Measurements from ENCODE around the gene RFTN2. TPM values are rescaled to one million over a fixed set of nuclear protein-coding genes. Genes with fewer than 3 reads are reported as not detected.
A peak's percentile ranks its signal among the peaks of the same experiment; 100 is the strongest.

RFTN2 gene
- total and polyA plus RNA-seq, 2 experiments from 2014 or later = 0.42 to 2.1 TPM

DNA sequence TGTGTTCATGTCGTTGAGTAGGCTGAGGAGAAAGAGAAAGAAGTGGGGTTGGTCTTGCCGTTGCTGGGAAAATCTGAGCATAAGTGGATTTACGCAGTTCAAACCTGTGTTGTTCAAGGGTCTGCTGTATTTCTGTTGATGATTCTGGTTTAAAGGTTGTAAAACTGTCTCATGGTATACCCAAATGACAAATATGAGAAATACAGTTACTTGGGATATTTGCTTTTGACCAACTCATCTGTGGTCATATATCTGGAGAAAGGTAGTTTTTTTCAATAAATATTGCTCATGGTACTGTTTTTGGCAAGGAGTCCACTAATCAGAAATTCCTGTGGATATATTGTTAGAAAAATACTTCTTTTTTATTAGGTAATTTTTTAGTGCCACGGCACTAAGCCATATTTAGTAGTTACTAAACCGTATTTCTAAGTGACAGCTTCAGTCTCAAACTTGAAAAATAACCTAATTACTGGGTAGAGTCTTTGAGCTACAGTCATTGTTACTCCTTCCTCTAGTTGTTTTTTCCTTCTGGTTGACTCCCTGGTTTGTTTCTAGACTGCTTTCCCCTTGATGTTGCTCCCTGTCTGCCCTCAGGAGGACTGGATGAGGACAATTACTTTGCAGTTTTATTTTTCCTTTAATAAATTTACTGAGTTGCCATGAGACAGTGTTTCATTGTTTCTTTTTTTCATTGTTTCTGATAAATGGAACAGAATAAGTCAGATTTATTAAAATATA is 128.1 kb downstream of the RFTN2 start (continued):
- TF ChIP-seq, protein P1, sequence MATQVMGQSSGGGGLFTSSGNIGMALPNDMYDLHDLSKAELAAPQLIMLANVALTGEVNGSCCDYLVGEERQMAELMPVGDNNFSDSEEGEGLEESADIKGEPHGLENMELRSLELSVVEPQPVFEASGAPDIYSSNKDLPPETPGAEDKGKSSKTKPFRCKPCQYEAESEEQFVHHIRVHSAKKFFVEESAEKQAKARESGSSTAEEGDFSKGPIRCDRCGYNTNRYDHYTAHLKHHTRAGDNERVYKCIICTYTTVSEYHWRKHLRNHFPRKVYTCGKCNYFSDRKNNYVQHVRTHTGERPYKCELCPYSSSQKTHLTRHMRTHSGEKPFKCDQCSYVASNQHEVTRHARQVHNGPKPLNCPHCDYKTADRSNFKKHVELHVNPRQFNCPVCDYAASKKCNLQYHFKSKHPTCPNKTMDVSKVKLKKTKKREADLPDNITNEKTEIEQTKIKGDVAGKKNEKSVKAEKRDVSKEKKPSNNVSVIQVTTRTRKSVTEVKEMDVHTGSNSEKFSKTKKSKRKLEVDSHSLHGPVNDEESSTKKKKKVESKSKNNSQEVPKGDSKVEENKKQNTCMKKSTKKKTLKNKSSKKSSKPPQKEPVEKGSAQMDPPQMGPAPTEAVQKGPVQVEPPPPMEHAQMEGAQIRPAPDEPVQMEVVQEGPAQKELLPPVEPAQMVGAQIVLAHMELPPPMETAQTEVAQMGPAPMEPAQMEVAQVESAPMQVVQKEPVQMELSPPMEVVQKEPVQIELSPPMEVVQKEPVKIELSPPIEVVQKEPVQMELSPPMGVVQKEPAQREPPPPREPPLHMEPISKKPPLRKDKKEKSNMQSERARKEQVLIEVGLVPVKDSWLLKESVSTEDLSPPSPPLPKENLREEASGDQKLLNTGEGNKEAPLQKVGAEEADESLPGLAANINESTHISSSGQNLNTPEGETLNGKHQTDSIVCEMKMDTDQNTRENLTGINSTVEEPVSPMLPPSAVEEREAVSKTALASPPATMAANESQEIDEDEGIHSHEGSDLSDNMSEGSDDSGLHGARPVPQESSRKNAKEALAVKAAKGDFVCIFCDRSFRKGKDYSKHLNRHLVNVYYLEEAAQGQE (IDR thresholded peaks at IDR 0.05; ENCODE audit: unreplicated experiment) = no peak
- TF ChIP-seq JUNB (IDR thresholded peaks at IDR 0.05; ENCODE audit: unreplicated experiment) (no peak), CREB1 (CRISPR knock-in tag; IDR thresholded peaks at IDR 0.05; ENCODE audit: low read depth) (no peak), ZNF331 (CRISPR knock-in tag; IDR thresholded peaks at IDR 0.05; ENCODE audit: low read depth) (no peak), POLR2AphosphoS5 (IDR thresholded peaks at IDR 0.05; ENCODE audit: low read depth) (no peak), EZH2 (IDR thresholded peaks at IDR 0.05; ENCODE audit: low read depth, unreplicated experiment) (no peak), STAT1 (IDR thresholded peaks at IDR 0.05; ENCODE audit: unreplicated experiment) (no peak)
- TF ChIP-seq, protein P2, sequence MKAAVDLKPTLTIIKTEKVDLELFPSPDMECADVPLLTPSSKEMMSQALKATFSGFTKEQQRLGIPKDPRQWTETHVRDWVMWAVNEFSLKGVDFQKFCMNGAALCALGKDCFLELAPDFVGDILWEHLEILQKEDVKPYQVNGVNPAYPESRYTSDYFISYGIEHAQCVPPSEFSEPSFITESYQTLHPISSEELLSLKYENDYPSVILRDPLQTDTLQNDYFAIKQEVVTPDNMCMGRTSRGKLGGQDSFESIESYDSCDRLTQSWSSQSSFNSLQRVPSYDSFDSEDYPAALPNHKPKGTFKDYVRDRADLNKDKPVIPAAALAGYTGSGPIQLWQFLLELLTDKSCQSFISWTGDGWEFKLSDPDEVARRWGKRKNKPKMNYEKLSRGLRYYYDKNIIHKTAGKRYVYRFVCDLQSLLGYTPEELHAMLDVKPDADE (IDR thresholded peaks at IDR 0.05) = no peak

DNA sequence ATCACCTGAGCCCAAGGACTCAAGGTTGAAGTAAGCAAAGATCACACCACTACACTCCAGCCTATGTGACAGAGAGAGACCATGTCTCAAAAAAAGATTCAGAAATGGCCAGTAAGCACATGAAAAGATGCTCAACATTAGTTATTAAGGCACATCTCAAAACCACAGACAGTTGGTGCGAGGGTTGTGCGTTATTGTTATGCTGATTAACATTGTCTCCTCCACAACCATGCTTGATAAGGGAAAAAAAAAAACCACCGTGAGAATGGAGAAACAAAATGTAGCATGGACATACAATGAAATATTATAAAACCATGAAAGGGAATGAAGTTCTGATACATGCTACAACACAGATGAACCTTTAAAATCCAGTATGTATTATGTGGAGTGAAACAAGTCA is 132.2 kb downstream of the RFTN2 start:
- ATAC-seq = no peak
- Histone ChIP-seq H3K4me1 (ENCODE audit: insufficient read depth) (peaks cover 7% of the 10 kb centered on the region), H3K27ac (ENCODE audit: low read depth) (peak overlapping the region; percentile 37), H3K4me3 (no peak overlapping the region), H2AFZ (no peak overlapping the region), H4K20me1 (replicated peaks; ENCODE audit: insufficient read depth) (no peaks in the 10 kb centered on the region), H3K27me3 (ENCODE audit: insufficient read depth) (no peaks in the 10 kb centered on the region), H3K79me2 (replicated peaks; ENCODE audit: insufficient read depth) (peaks cover 16% of the 10 kb centered on the region), H3K36me3 (ENCODE audit: insufficient read depth) (peaks cover 14% of the 10 kb centered on the region; the same call in 1 of the 2 replicates), H3K9me2 (ENCODE audit: insufficient read depth) (no peaks in the 10 kb centered on the region), H3F3A (replicated peaks; ENCODE audit: low read depth) (peaks cover 3% of the 10 kb centered on the region; the same call in 1 of the 2 replicates), H3K4me2 (no peak overlapping the region)
- Mint-ChIP-seq H3K9me3 (no peaks in the 10 kb centered on the region), H3K4me3 (no peak overlapping the region), H3K4me1 (peaks cover 8% of the 10 kb centered on the region; the same call in 2 of the 3 replicates), H3K27ac (0 out of 2 replicates have a peak overlapping the region, but pooled peaks have one; percentile 67), H3K27me3 (ENCODE audit: insufficient read depth, low read depth, poor library complexity) (peaks cover 2% of the 10 kb centered on the region), H3K36me3 (ENCODE audit: low read depth) (peaks cover 77% of the 10 kb centered on the region)
- no peak for TF ChIP-seq JUNB (IDR thresholded peaks at IDR 0.05; ENCODE audit: unreplicated experiment)
- TF ChIP-seq POLR2AphosphoS5 (IDR thresholded peaks at IDR 0.05; ENCODE audit: low read depth) = no peak
- TF ChIP-seq, protein P1 (IDR thresholded peaks at IDR 0.05; ENCODE audit: unreplicated experiment) = no peak
- TF ChIP-seq, protein P2 (IDR thresholded peaks at IDR 0.05) = no peak
- no peak for TF ChIP-seq NANOG (IDR thresholded peaks at IDR 0.05; ENCODE audit: borderline replicate concordance)
- no peak for DNase-seq (ENCODE audit: low spot score)

Data from GM23338 (cell line).